Measurements from ENCODE around the gene DSEL.

DSEL gene

GRCh38 chr18:67485655-67486054, 30.9 kb downstream of the DSEL start:
- H2BK5ac ChIP-seq (ENCODE audit: low read length): no peak overlapping the region
- no peak overlapping the region for H2AK5ac ChIP-seq (ENCODE audit: low read depth, low read length)
- no peak overlapping the region for H3K4me3 ChIP-seq (ENCODE audit: low read length in 2 of 2)
- no peak overlapping the region for H3K23ac ChIP-seq (ENCODE audit: low read depth, low read length, poor library complexity)
- no CpG with 5 or more reads among the region's 3 CpGs for WGBS, 2 donors (ENCODE audit: extremely low coverage in 2 of 2, insufficient read length in 2 of 2, insufficient replicate concordance in 1 of 2)
- H3K4me1 ChIP-seq (ENCODE audit: control insufficient read depth in 2 of 2, insufficient read depth in 1 of 2, low read depth in 1 of 2, low read length in 2 of 2): peaks cover 5 to 8% of the 10 kb centered on the region in 2 donors
- no peaks in the 10 kb centered on the region for H3K36me3 ChIP-seq (replicated peaks in 1 of 2; ENCODE audit: control insufficient read depth in 2 of 2, insufficient read depth in 2 of 2, low read length in 2 of 2)
- no peak overlapping the region for H3K4ac ChIP-seq (ENCODE audit: low read length)
- no peaks in the 10 kb centered on the region for H3K79me1 ChIP-seq (ENCODE audit: low read depth, low read length)
- no peak overlapping the region for H4K8ac ChIP-seq (ENCODE audit: low read depth, low read length)
- H3K27me3 ChIP-seq (ENCODE audit: control insufficient read depth in 3 of 3, insufficient read depth in 3 of 3, low read depth in 1 of 3, low read length in 3 of 3): no peaks in the 10 kb centered on the region
- no peak overlapping the region for H3K9ac ChIP-seq (ENCODE audit: low read depth, low read length, poor library complexity)
- H2BK12ac ChIP-seq (ENCODE audit: low read length): no peak overlapping the region
- H3K4me2 ChIP-seq (ENCODE audit: insufficient read depth, low read length, poor library complexity, severe bottlenecking): no peak overlapping the region
- no peak overlapping the region for H3K18ac ChIP-seq (ENCODE audit: low read length)
- no peak overlapping the region for H4K91ac ChIP-seq (ENCODE audit: low read depth, low read length, poor library complexity)
- no peak overlapping the region for H2AFZ ChIP-seq (ENCODE audit: low read length)
- peaks cover 0 to 2% of the 10 kb centered on the region in 2 donors for H3K9me3 ChIP-seq (replicated peaks in 1 of 2; ENCODE audit: control insufficient read depth in 2 of 2, insufficient read depth in 1 of 2, low read depth in 1 of 2, low read length in 2 of 2)
- H2BK15ac ChIP-seq (ENCODE audit: low read length): no peak overlapping the region
- no peak overlapping the region for H3K27ac ChIP-seq (replicated peaks; ENCODE audit: low read length)
- no peak overlapping the region for H3K14ac ChIP-seq (ENCODE audit: low read length)
- H2BK120ac ChIP-seq (ENCODE audit: low read depth, low read length): no peak overlapping the region
- DNase-seq (ENCODE audit: low spot score): no peak

GRCh38 chr18:67484458-67484857, 32.1 kb downstream of the DSEL start:
- Histone ChIP-seq H3K27ac (replicated peaks; ENCODE audit: low read length) (no peak overlapping the region), H2BK15ac (ENCODE audit: low read length) (no peak overlapping the region), H3K23ac (ENCODE audit: low read depth, low read length, poor library complexity) (no peak overlapping the region), H2BK12ac (ENCODE audit: low read length) (no peak overlapping the region), H3K4me3 (ENCODE audit: low read length in 2 of 2) (no peak overlapping the region), H2BK120ac (ENCODE audit: low read depth, low read length) (no peak overlapping the region), H3K14ac (ENCODE audit: low read length) (no peak overlapping the region), H3K18ac (ENCODE audit: low read length) (no peak overlapping the region), H2AK5ac (ENCODE audit: low read depth, low read length) (no peak overlapping the region), H3K9me3 (replicated peaks in 1 of 2; ENCODE audit: control insufficient read depth in 2 of 2, insufficient read depth in 1 of 2, low read depth in 1 of 2, low read length in 2 of 2) (peaks cover 0 to 2% of the 10 kb centered on the region in 2 donors), H3K4ac (ENCODE audit: low read length) (no peak overlapping the region), H3K4me2 (ENCODE audit: insufficient read depth, low read length, poor library complexity, severe bottlenecking) (no peak overlapping the region), H2AFZ (ENCODE audit: low read length) (no peak overlapping the region), H3K27me3 (ENCODE audit: control insufficient read depth in 3 of 3, insufficient read depth in 3 of 3, low read depth in 1 of 3, low read length in 3 of 3) (no peaks in the 10 kb centered on the region), H3K79me1 (ENCODE audit: low read depth, low read length) (no peaks in the 10 kb centered on the region), H3K4me1 (ENCODE audit: control insufficient read depth in 2 of 2, insufficient read depth in 1 of 2, low read depth in 1 of 2, low read length in 2 of 2) (peaks cover 5 to 6% of the 10 kb centered on the region in 2 donors), H4K8ac (ENCODE audit: low read depth, low read length) (no peak overlapping the region), H2BK5ac (ENCODE audit: low read length) (no peak overlapping the region), H4K91ac (ENCODE audit: low read depth, low read length, poor library complexity) (no peak overlapping the region), H3K9ac (ENCODE audit: low read depth, low read length, poor library complexity) (no peak overlapping the region), H3K36me3 (replicated peaks in 1 of 2; ENCODE audit: control insufficient read depth in 2 of 2, insufficient read depth in 2 of 2, low read length in 2 of 2) (no peaks in the 10 kb centered on the region)
- no CpG with 5 or more reads among the region's 2 CpGs for WGBS, 2 donors (ENCODE audit: extremely low coverage in 2 of 2, insufficient read length in 2 of 2, insufficient replicate concordance in 1 of 2)
- DNase-seq (ENCODE audit: low spot score): no peak

- no peak for DNase-seq (ENCODE audit: low spot score)
- H2AK5ac ChIP-seq (ENCODE audit: low read depth, low read length): no peak overlapping the region
- no peak overlapping the region for H2AFZ ChIP-seq (ENCODE audit: low read length)
- H2BK12ac ChIP-seq (ENCODE audit: low read length): no peak overlapping the region
- no peak overlapping the region for H3K23ac ChIP-seq (ENCODE audit: low read depth, low read length, poor library complexity)
- no peak overlapping the region for H3K18ac ChIP-seq (ENCODE audit: low read length)
- H4K91ac ChIP-seq (ENCODE audit: low read depth, low read length, poor library complexity): no peak overlapping the region
- no peaks in the 10 kb centered on the region for H3K79me1 ChIP-seq (ENCODE audit: low read depth, low read length)
- H3K4me2 ChIP-seq (ENCODE audit: insufficient read depth, low read length, poor library complexity, severe bottlenecking): no peak overlapping the region
- no peak overlapping the region for H3K27ac ChIP-seq (replicated peaks; ENCODE audit: low read length)
- no peak overlapping the region for H2BK15ac ChIP-seq (ENCODE audit: low read length)
- H3K36me3 ChIP-seq (replicated peaks in 1 of 2; ENCODE audit: control insufficient read depth in 2 of 2, insufficient read depth in 2 of 2, low read length in 2 of 2): no peaks in the 10 kb centered on the region
- no peak overlapping the region for H2BK5ac ChIP-seq (ENCODE audit: low read length)
- no peak overlapping the region for H4K8ac ChIP-seq (ENCODE audit: low read depth, low read length)
- H3K14ac ChIP-seq (ENCODE audit: low read length): no peak overlapping the region
- no peak overlapping the region for H2BK120ac ChIP-seq (ENCODE audit: low read depth, low read length)
- peaks cover 0 to 2% of the 10 kb centered on the region in 2 donors for H3K9me3 ChIP-seq (replicated peaks in 1 of 2; ENCODE audit: control insufficient read depth in 2 of 2, insufficient read depth in 1 of 2, low read depth in 1 of 2, low read length in 2 of 2)
- H3K4me3 ChIP-seq (ENCODE audit: low read length in 2 of 2): no peak overlapping the region
- peaks cover 5 to 6% of the 10 kb centered on the region in 2 donors for H3K4me1 ChIP-seq (ENCODE audit: control insufficient read depth in 2 of 2, insufficient read depth in 1 of 2, low read depth in 1 of 2, low read length in 2 of 2)
- H3K9ac ChIP-seq (ENCODE audit: low read depth, low read length, poor library complexity): no peak overlapping the region
- no peaks in the 10 kb centered on the region for H3K27me3 ChIP-seq (ENCODE audit: control insufficient read depth in 3 of 3, insufficient read depth in 3 of 3, low read depth in 1 of 3, low read length in 3 of 3)
- H3K4ac ChIP-seq (ENCODE audit: low read length): no peak overlapping the region
- WGBS, 2 donors (ENCODE audit: extremely low coverage in 2 of 2, insufficient read length in 2 of 2, insufficient replicate concordance in 1 of 2): no CpG with 5 or more reads among the region's 6 CpGs
Measured at GRCh38 chr18:67483952-67484351, 32.6 kb downstream of the DSEL start.

- no CpG with 5 or more reads among the region's 2 CpGs for WGBS, 2 donors (ENCODE audit: extremely low coverage in 2 of 2, insufficient read length in 2 of 2, insufficient replicate concordance in 1 of 2)
- Histone ChIP-seq H3K9ac (ENCODE audit: low read depth, low read length, poor library complexity) (no peak overlapping the region), H2BK5ac (ENCODE audit: low read length) (no peak overlapping the region), H3K23ac (ENCODE audit: low read depth, low read length, poor library complexity) (no peak overlapping the region), H4K91ac (ENCODE audit: low read depth, low read length, poor library complexity) (no peak overlapping the region), H3K4ac (ENCODE audit: low read length) (no peak overlapping the region), H3K4me3 (ENCODE audit: low read length in 2 of 2) (no peak overlapping the region), H3K9me3 (replicated peaks in 1 of 2; ENCODE audit: control insufficient read depth in 2 of 2, insufficient read depth in 1 of 2, low read depth in 1 of 2, low read length in 2 of 2) (peaks cover 0 to 2% of the 10 kb centered on the region in 2 donors), H2AK5ac (ENCODE audit: low read depth, low read length) (no peak overlapping the region), H3K27ac (replicated peaks; ENCODE audit: low read length) (no peak overlapping the region), H2BK120ac (ENCODE audit: low read depth, low read length) (no peak overlapping the region), H2BK12ac (ENCODE audit: low read length) (no peak overlapping the region), H4K8ac (ENCODE audit: low read depth, low read length) (no peak overlapping the region), H3K4me2 (ENCODE audit: insufficient read depth, low read length, poor library complexity, severe bottlenecking) (peak overlapping the region; percentile 2), H2AFZ (ENCODE audit: low read length) (peak overlapping the region; percentile 30), H2BK15ac (ENCODE audit: low read length) (no peak overlapping the region), H3K79me1 (ENCODE audit: low read depth, low read length) (no peaks in the 10 kb centered on the region), H3K4me1 (ENCODE audit: control insufficient read depth in 2 of 2, insufficient read depth in 1 of 2, low read depth in 1 of 2, low read length in 2 of 2) (peaks cover 5 to 6% of the 10 kb centered on the region in 2 donors), H3K27me3 (ENCODE audit: control insufficient read depth in 3 of 3, insufficient read depth in 3 of 3, low read depth in 1 of 3, low read length in 3 of 3) (no peaks in the 10 kb centered on the region), H3K14ac (ENCODE audit: low read length) (no peak overlapping the region), H3K18ac (ENCODE audit: low read length) (peak overlapping the region; percentile 17), H3K36me3 (replicated peaks in 1 of 2; ENCODE audit: control insufficient read depth in 2 of 2, insufficient read depth in 2 of 2, low read length in 2 of 2) (no peaks in the 10 kb centered on the region)
- no peak for DNase-seq (ENCODE audit: low spot score)
Measured at GRCh38 chr18:67483237-67483636, 33.3 kb downstream of the DSEL start.

All from neuronal stem cell (in vitro differentiated cells).